ENCODE results near the gene R3HDML.

Gene R3HDML

GRCh38 chr20:44358776-44359175 lies 21.9 kb downstream of the R3HDML start:
- intact Hi-C loops (cut with DNase I) = no loop called here

GRCh38 chr20:44360221-44360620 lies 23.4 kb downstream of the R3HDML start:
- intact Hi-C loops (cut with DNase I) = no loop called here

More at GRCh38 chr20:44358776-44359175, 21.9 kb downstream of the R3HDML start:
- no peak for DNase-seq

GRCh38 chr20:44361021-44361420 lies 24.2 kb downstream of the R3HDML start:
- intact Hi-C loops (cut with DNase I) = no loop called here
- DNase-seq = no peak

More at GRCh38 chr20:44360221-44360620, 23.4 kb downstream of the R3HDML start:
- DNase-seq = no peak

GRCh38 chr20:44362466-44362940 lies 25.7 kb downstream of the R3HDML start:
- intact Hi-C loops (cut with DNase I) = no loop called here
- DNase-seq = no peak

GRCh38 chr20:44364068-44364467 lies 27.2 kb downstream of the R3HDML start:
- no peak for DNase-seq
- intact Hi-C loops (cut with DNase I) = no loop called here

GRCh38 chr20:44364780-44365179 lies 27.9 kb downstream of the R3HDML start:
- DNase-seq = no peak
- intact Hi-C loops (cut with DNase I) = no loop called here

GRCh38 chr20:44367746-44368145 lies 30.9 kb downstream of the R3HDML start:
- intact Hi-C loops (cut with DNase I) = no loop called here
- no peak for DNase-seq

- no peak for DNase-seq
- intact Hi-C loops (cut with DNase I) = no loop called here
Measured at GRCh38 chr20:44370639-44371218, 33.9 kb downstream of the R3HDML start.

GRCh38 chr20:44382641-44383040 lies 45.8 kb downstream of the R3HDML start:
- intact Hi-C loops (cut with DNase I) = loop anchor here (5.0 kb wide), 1 partner anchor 230 kb away; no protein-coding TSS in a partner anchor
- no peak for DNase-seq

GRCh38 chr20:44384423-44385027 lies 47.7 kb downstream of the R3HDML start:
- intact Hi-C loops (cut with DNase I) = loop anchor here (5.0 kb wide), 4 partner anchors 83 to 298 kb away; no protein-coding TSS in a partner anchor

GRCh38 chr20:44388466-44389023 lies 51.7 kb downstream of the R3HDML start:
- intact Hi-C loops (cut with DNase I) = loop anchor here (5.0 kb wide), 3 partner anchors 79 to 294 kb away; no protein-coding TSS in a partner anchor
- peak; percentile 38 to 95 (median 71) for DNase-seq

More at GRCh38 chr20:44384423-44385027, 47.7 kb downstream of the R3HDML start:
- peak; percentile 65 to 96 (median 84) for DNase-seq

GRCh38 chr20:44389871-44390270 lies 53.0 kb downstream of the R3HDML start:
- intact Hi-C loops (cut with DNase I) = loop anchor here (5.0 kb wide), 3 partner anchors 77 to 292 kb away; no protein-coding TSS in a partner anchor
- no peak for DNase-seq

- intact Hi-C loops (cut with DNase I) = no loop called here
Measured at GRCh38 chr20:44390280-44390679, 53.4 kb downstream of the R3HDML start.

GRCh38 chr20:44392088-44392775 lies 55.4 kb downstream of the R3HDML start:
- intact Hi-C loops (cut with DNase I) = no loop called here
- DNase-seq = no peak

More at GRCh38 chr20:44390280-44390679, 53.4 kb downstream of the R3HDML start:
- DNase-seq = no peak

GRCh38 chr20:44392776-44393607 lies 56.1 kb downstream of the R3HDML start:
- intact Hi-C loops (cut with DNase I) = no loop called here
- DNase-seq = no peak

- DNase-seq = no peak
- intact Hi-C loops (cut with DNase I) = no loop called here
Measured at GRCh38 chr20:44393608-44394451, 57.0 kb downstream of the R3HDML start.

- intact Hi-C loops (cut with DNase I) = no loop called here
- DNase-seq = no peak
Measured at GRCh38 chr20:44394452-44394701, 57.5 kb downstream of the R3HDML start.

GRCh38 chr20:44394702-44395460 lies 58.0 kb downstream of the R3HDML start:
- no peak for DNase-seq
- intact Hi-C loops (cut with DNase I) = no loop called here

All from posterior cingulate gyrus (tissue), 11 donors.